Astrocyte (in vitro differentiated cells and primary cell): ENCODE results near the gene KCNJ18.
"Not testable (repeated sequence)": the region's sequence is repeated elsewhere in the genome, so short reads cannot be mapped to it uniquely, and the experiment has no call there.

ENCODE experiments used
- EZH2 ChIP-seq: IDR thresholded peaks from 2 replicates; pipeline ENCODE4 v1.6.1; 2012; ENCODE audit warnings: mild to moderate bottlenecking, low read length, inconsistent platforms; ENCODE audit not compliant: insufficient read depth
- TF ChIP-seq, protein P1 (sequence below): IDR thresholded peaks from 2 replicates; pipeline ENCODE4 v1.5.1; 2011; ENCODE audit warnings: low read depth, mild to moderate bottlenecking, inconsistent platforms, low read length, moderate library complexity; ENCODE audit not compliant: insufficient read depth

DNA sequence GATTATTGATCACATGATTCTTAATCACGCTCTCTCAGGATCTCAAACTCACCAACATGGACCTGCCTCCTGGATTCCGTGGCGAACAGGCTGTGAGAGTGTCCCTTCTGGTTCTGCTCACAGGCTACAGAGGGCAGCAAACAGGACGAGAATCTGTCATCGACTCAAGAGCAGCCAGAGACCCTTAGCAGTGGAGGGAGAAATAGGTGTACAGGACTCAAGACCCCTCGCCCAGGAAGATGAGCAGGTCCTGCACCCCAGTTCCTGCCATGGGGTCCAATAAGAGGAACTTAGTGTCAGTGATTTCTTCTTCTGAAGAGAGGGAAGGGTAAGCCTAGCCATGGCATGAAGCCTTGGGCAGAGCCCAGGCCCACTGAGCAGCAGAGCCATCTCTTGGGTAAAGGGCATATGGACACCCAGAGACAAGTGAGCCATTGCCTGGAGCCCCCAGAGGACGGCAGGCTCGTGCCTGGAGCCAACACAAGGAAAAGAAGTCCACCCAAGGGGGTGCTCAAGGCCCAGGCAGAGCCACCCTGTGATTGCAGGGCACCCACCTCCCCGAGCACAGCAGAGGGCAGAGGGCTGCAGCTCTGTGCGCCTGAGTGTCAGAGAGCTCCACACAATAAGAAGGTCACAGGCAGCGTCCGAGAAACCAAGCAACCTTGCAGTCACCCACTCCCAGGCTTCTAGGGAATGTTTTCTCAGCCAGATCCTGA lies 27.3 kb downstream of the KCNJ18 start:
- TF ChIP-seq, protein P1, sequence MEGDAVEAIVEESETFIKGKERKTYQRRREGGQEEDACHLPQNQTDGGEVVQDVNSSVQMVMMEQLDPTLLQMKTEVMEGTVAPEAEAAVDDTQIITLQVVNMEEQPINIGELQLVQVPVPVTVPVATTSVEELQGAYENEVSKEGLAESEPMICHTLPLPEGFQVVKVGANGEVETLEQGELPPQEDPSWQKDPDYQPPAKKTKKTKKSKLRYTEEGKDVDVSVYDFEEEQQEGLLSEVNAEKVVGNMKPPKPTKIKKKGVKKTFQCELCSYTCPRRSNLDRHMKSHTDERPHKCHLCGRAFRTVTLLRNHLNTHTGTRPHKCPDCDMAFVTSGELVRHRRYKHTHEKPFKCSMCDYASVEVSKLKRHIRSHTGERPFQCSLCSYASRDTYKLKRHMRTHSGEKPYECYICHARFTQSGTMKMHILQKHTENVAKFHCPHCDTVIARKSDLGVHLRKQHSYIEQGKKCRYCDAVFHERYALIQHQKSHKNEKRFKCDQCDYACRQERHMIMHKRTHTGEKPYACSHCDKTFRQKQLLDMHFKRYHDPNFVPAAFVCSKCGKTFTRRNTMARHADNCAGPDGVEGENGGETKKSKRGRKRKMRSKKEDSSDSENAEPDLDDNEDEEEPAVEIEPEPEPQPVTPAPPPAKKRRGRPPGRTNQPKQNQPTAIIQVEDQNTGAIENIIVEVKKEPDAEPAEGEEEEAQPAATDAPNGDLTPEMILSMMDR: not testable (repeated sequence)
- TF ChIP-seq EZH2: not testable (repeated sequence)
